ENCODE data around the gene HLA-DRB5.

- TF ChIP-seq CTCF (conservative IDR thresholded peaks at IDR 0.05; ENCODE audit: low read depth, low read length) (no peak), CHD1 (IDR thresholded peaks at IDR 0.05; ENCODE audit: low read depth, low read length) (no peak), RAD21 (IDR thresholded peaks at IDR 0.05; ENCODE audit: low read length) (no peak), POLR2A (IDR thresholded peaks at IDR 0.05; ENCODE audit: low read depth, low read length) (no peak), ELK1 (IDR thresholded peaks at IDR 0.05; ENCODE audit: borderline replicate concordance, low read depth, low read length) (no peak), RFX5 (IDR thresholded peaks at IDR 0.05; ENCODE audit: low read depth, low read length) (no peak), NFE2L2 (IDR thresholded peaks at IDR 0.05; ENCODE audit: low read depth, low read length) (no peak), CEBPB (IDR thresholded peaks at IDR 0.05; ENCODE audit: low read depth, low read length) (no peak)
- TF ChIP-seq, protein P1, sequence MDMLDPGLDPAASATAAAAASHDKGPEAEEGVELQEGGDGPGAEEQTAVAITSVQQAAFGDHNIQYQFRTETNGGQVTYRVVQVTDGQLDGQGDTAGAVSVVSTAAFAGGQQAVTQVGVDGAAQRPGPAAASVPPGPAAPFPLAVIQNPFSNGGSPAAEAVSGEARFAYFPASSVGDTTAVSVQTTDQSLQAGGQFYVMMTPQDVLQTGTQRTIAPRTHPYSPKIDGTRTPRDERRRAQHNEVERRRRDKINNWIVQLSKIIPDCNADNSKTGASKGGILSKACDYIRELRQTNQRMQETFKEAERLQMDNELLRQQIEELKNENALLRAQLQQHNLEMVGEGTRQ (IDR thresholded peaks at IDR 0.05; ENCODE audit: low read depth, low read length) = no peak
Observed at GRCh38 chr6:32578962-32579361, 48.9 kb upstream of the HLA-DRB5 start.

All from IMR-90 (cell line).